AG04449 (cell line): ENCODE measurements around the gene SPATA31C2.

Experiments
- CTCF ChIA-PET: fragments of 350-600 bp; formaldehyde crosslinking; extraction: SDS; loops from one replicate; lab custom pipeline; 2021; ENCODE audit warnings: antibody characterized with exemption; lab: Yijun Ruan, JAX
- POLR2A ChIA-PET: fragments of 400-600, 350-600 bp; formaldehyde crosslinking; extraction: SDS; loops from one replicate; lab custom pipeline; 2020; ENCODE audit warnings: antibody characterized with exemption, inconsistent platforms; lab: Yijun Ruan, JAX
- DNase-seq: peaks from one replicate; pipeline ENCODE4 v3.0.0-alpha.2; 2010; ENCODE audit warnings: low read depth, low spot score
- H3K4me3 ChIP-seq: 2 replicates; pipeline ENCODE4 v1.5.1; 2011; ENCODE audit warnings: low read depth, mild to moderate bottlenecking, control low read depth, low read length
- TF ChIP-seq, protein P1 (sequence below): IDR thresholded peaks from one replicate; pipeline ENCODE4 v1.5.1; 2011; ENCODE audit warnings: mild to moderate bottlenecking, moderate library complexity, low read length, control low read depth, inconsistent platforms; ENCODE audit not compliant: insufficient read depth; ENCODE audit errors: missing control alignments

The SPATA31C2 gene

DNA sequence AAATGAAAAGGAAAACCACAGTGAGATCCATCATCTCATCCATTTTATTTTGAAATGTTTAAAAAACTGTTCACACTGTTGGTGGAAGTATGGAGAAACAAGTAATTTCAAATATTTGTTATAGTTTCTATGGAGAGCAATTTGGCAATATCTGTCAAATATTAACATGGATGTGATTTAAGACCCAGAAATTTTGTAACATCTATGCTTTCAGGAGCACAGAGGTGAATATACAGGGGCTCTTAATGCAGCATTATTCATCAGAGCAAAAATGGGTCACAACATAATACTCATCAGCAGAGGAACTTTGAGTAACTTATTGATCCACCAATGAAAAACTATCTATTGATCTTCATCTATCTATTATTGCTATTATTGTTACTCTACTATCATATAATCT is 31.4 kb upstream of the SPATA31C2 start:
- CTCF ChIA-PET = no interaction called here
- TF ChIP-seq, protein P1, sequence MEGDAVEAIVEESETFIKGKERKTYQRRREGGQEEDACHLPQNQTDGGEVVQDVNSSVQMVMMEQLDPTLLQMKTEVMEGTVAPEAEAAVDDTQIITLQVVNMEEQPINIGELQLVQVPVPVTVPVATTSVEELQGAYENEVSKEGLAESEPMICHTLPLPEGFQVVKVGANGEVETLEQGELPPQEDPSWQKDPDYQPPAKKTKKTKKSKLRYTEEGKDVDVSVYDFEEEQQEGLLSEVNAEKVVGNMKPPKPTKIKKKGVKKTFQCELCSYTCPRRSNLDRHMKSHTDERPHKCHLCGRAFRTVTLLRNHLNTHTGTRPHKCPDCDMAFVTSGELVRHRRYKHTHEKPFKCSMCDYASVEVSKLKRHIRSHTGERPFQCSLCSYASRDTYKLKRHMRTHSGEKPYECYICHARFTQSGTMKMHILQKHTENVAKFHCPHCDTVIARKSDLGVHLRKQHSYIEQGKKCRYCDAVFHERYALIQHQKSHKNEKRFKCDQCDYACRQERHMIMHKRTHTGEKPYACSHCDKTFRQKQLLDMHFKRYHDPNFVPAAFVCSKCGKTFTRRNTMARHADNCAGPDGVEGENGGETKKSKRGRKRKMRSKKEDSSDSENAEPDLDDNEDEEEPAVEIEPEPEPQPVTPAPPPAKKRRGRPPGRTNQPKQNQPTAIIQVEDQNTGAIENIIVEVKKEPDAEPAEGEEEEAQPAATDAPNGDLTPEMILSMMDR = no peak
- POLR2A ChIA-PET = no interaction called here
- no peak overlapping the region for H3K4me3 ChIP-seq
- DNase-seq = no peak

DNA sequence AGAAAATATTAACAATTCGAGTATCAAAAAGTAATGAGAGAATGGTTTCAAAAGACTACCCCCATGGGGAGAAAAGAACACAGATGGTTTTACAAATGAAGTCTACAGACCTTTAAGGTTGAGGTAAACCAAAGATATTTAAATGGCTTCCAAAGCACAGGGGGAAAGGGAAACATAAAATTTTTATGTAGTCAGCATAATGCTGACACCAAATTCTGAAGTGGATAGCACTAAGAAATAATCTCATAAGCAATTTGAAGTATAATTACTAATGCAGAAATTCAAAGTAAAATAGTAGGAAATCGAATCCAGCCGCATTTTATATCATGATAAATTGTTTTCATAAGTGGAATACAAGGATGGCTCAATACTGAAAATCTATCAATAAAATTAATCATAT is 30.3 kb upstream of the SPATA31C2 start:
- no peak for DNase-seq
- TF ChIP-seq, protein P1 = no peak
- H3K4me3 ChIP-seq = no peak overlapping the region
- POLR2A ChIA-PET = no interaction called here
- CTCF ChIA-PET = no interaction called here

GRCh38 chr9:88166660-88167059 is 28.4 kb upstream of the SPATA31C2 start:
- ChIA-PET CTCF (no interaction called here), POLR2A (no interaction called here)
- TF ChIP-seq, protein P1 = no peak
- no peak for DNase-seq
- no peak overlapping the region for H3K4me3 ChIP-seq

GRCh38 chr9:88164850-88165249 is 26.6 kb upstream of the SPATA31C2 start:
- no peak overlapping the region for H3K4me3 ChIP-seq
- CTCF ChIA-PET = interaction anchor here (1.5 kb wide), 1 partner anchor 11 kb away, joined by 4 read pairs; no protein-coding TSS in a partner anchor
- POLR2A ChIA-PET = no interaction called here
- no peak for DNase-seq
- TF ChIP-seq, protein P1 = no peak

- TF ChIP-seq, protein P1 = no peak
- ChIA-PET POLR2A (no interaction called here), CTCF (no interaction called here)
- no peak for DNase-seq
- no peak overlapping the region for H3K4me3 ChIP-seq
Measured at GRCh38 chr9:88161144-88161543, 22.9 kb upstream of the SPATA31C2 start.

- H3K4me3 ChIP-seq = no peak overlapping the region
- TF ChIP-seq, protein P1 = no peak
- DNase-seq = no peak
- POLR2A ChIA-PET = interaction anchor here (0.6 kb wide), 1 partner anchor 18 kb away, joined by 3 read pairs; no protein-coding TSS in a partner anchor
- CTCF ChIA-PET = no interaction called here
Measured at GRCh38 chr9:88143957-88144625, 5.8 kb upstream of the SPATA31C2 start.
